Neural cell (in vitro differentiated cells): ENCODE measurements around the gene NPAS3. TPM values are rescaled to one million over a fixed set of nuclear protein-coding genes. Genes with fewer than 3 reads are reported as not detected.

Experiments used
- H2AFZ ChIP-seq: fragments of 200-600, 300-800 bp; sonication (generic), shearing (Covaris generic); 2 replicates; pipeline ENCODE4 v1.6.0; 2014; ENCODE audit warnings: low read depth, mild to moderate bottlenecking, antibody characterized with exemption, low read length, moderate library complexity
- H3F3A ChIP-seq: fragments of 200-600 bp; shearing (Covaris generic); 2 replicates; pipeline ENCODE4 v1.6.1; 2016; ENCODE audit warnings: mild to moderate bottlenecking, moderate library complexity, mixed read lengths, antibody characterized with exemption, low read length; ENCODE audit not compliant: insufficient read depth, poor library complexity, severe bottlenecking
- H3K27ac ChIP-seq: fragments of 200-600, 300-800 bp; sonication (generic), shearing (Covaris generic); 2 replicates; pipeline ENCODE4 v1.5.1; 2014; ENCODE audit warnings: mild to moderate bottlenecking, low read length, moderate library complexity
- H3K27me3 ChIP-seq: fragments of 300-800, 200-600 bp; sonication (generic), shearing (Covaris generic); 2 replicates; pipeline ENCODE4 v1.6.0; 2014; ENCODE audit warnings: mild to moderate bottlenecking, low read depth, low read length, moderate library complexity; ENCODE audit not compliant: insufficient read depth
- H3K36me3 ChIP-seq: fragments of 300-800, 200-600 bp; sonication (generic), shearing (Covaris generic); 2 replicates; pipeline ENCODE4 v1.5.1; 2014; ENCODE audit warnings: mild to moderate bottlenecking, antibody characterized with exemption, low read length, moderate library complexity; ENCODE audit not compliant: insufficient read depth
- H3K4me2 ChIP-seq: fragments of 300-800, 200-600 bp; sonication (generic), shearing (Covaris generic); 2 replicates; pipeline ENCODE4 v1.6.0; 2014; ENCODE audit warnings: mild to moderate bottlenecking, low read length
- H3K4me3 ChIP-seq: fragments of 300-800, 200-600 bp; sonication (generic), shearing (Covaris generic); 2 replicates; pipeline ENCODE4 v1.5.1; 2014; ENCODE audit warnings: mild to moderate bottlenecking, low read length, moderate library complexity
- H3K79me2 ChIP-seq: fragments of 200-600 bp; shearing (Covaris generic); replicated peaks from 2 replicates; pipeline ENCODE4 v1.6.0; 2014; ENCODE audit warnings: mild to moderate bottlenecking, low read length, moderate library complexity; ENCODE audit not compliant: insufficient read depth
- H3K9ac ChIP-seq: fragments of 300-800, 200-600 bp; sonication (generic), shearing (Covaris generic); 2 replicates; pipeline ENCODE4 v1.6.1; 2016; ENCODE audit warnings: mild to moderate bottlenecking, low read length, mixed read lengths
- H3K9me2 ChIP-seq: fragments of 200-600 bp; shearing (Covaris generic); 2 replicates; pipeline ENCODE4 v1.6.1; 2016; ENCODE audit warnings: mild to moderate bottlenecking, low read length, mixed read lengths; ENCODE audit not compliant: insufficient read depth
- H3K9me3 ChIP-seq: fragments of 200-600, 300-800 bp; sonication (generic), shearing (Covaris generic); 2 replicates; pipeline ENCODE4 v1.6.1; 2016; ENCODE audit warnings: mild to moderate bottlenecking, mixed run types, low read length, moderate library complexity, mixed read lengths
- H4K20me1 ChIP-seq: fragments of 200-600 bp; shearing (Covaris generic); 2 replicates; pipeline ENCODE4 v1.6.1; 2016; ENCODE audit warnings: mild to moderate bottlenecking, mixed run types; ENCODE audit not compliant: insufficient read depth
- EP300 ChIP-seq: fragments of 450-650 bp; conservative IDR thresholded peaks from 2 replicates; pipeline ENCODE4 v1.6.1; 2014; ENCODE audit warnings: antibody characterized with exemption, mild to moderate bottlenecking, moderate library complexity; ENCODE audit not compliant: poor library complexity, severe bottlenecking
- EZH2 ChIP-seq: fragments of 200-600, 300-800 bp; shearing (Covaris generic), sonication (generic); IDR thresholded peaks from 2 replicates; pipeline ENCODE4 v1.6.1; 2014; ENCODE audit warnings: antibody characterized with exemption, low read length, borderline replicate concordance, mild to moderate bottlenecking; ENCODE audit not compliant: insufficient read depth, poor library complexity, severe bottlenecking
- MXI1 ChIP-seq: fragments of 450-650 bp; conservative IDR thresholded peaks from 2 replicates; pipeline ENCODE4 v1.6.1; 2014; ENCODE audit warnings: antibody characterized with exemption, mild to moderate bottlenecking; ENCODE audit not compliant: poor library complexity, severe bottlenecking
- POLR2AphosphoS5 ChIP-seq: IDR thresholded peaks from 2 replicates; pipeline ENCODE4 v1.6.1; 2012
- RAD21 ChIP-seq: fragments of 450-650 bp; conservative IDR thresholded peaks from 2 replicates; pipeline ENCODE4 v1.6.1; 2014; ENCODE audit warnings: antibody characterized with exemption, mild to moderate bottlenecking, moderate library complexity
- SMC3 ChIP-seq: fragments of 450-650 bp; conservative IDR thresholded peaks from 2 replicates; pipeline ENCODE4 v1.6.1; 2014; ENCODE audit warnings: antibody characterized with exemption, mild to moderate bottlenecking, moderate library complexity; ENCODE audit not compliant: poor library complexity
- TAF1 ChIP-seq: IDR thresholded peaks from 2 replicates; pipeline ENCODE4 v1.6.1; 2012; ENCODE audit warnings: low read depth
- polyA plus RNA-seq: library from polyadenylated mRNA; depleted of rRNA; stranded (reverse); fragments of >200 nt; gene quantifications from 2 replicates; pipeline ENCODE4 v1.2.3, GENCODE V29; 2014
- TF ChIP-seq, protein P1 (sequence below): IDR thresholded peaks from 2 replicates; pipeline ENCODE4 v1.6.1; 2012; ENCODE audit warnings: borderline replicate concordance
- TF ChIP-seq, protein P2 (sequence below): fragments of 450-650 bp; IDR thresholded peaks from 2 replicates; pipeline ENCODE4 v1.5.1; 2014; ENCODE audit warnings: antibody characterized with exemption, mild to moderate bottlenecking, moderate library complexity; ENCODE audit not compliant: poor library complexity, severe bottlenecking

NPAS3 gene
- polyA plus RNA-seq, 1 donor from 2014 or later = 1.3 TPM

DNA sequence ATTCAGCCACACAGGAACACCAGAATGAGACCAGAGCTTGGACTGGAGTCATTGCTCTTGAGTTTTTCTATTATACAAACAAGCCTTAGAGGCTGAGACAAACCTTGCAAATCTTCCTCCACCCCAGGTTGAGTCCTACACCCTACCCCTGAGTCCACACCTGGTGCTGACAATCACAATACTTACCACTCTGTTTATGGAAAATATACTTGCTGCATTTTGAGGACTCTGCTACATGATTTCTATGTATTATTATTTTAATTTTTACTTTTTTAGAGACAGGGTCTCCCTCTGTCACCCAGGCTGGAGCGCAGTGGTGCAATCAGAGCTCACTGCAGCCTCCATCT is 910.7 kb downstream of the NPAS3 start:
- H3K4me3 ChIP-seq = no peak overlapping the region

DNA sequence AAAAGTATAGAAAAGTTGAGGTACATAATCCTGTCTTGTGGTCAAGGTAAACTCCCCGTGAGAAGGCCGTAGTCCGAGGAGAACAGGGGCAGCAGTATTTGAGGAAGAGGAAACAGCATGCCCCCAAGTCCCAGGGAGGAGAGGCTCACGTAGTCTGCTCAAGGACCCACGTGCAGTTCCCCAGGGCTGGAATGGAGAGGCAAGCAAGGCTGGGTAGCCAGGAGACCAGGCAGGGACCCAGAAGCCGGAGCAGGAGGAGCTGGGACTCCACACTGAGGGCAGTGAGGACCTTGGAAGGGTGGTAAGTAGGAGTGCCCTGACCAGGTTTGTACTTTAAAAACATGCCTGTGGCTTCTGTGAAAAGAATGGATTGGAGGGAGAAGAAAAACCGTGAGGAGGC is 912.1 kb downstream of the NPAS3 start:
- Histone ChIP-seq H4K20me1 (no peaks in the 10 kb centered on the region), H3K4me2 (no peak overlapping the region), H3K36me3 (no peaks in the 10 kb centered on the region), H3F3A (no peaks in the 10 kb centered on the region), H2AFZ (no peak overlapping the region), H3K4me3 (no peak overlapping the region), H3K27ac (no peak overlapping the region), H3K9me3 (no peaks in the 10 kb centered on the region), H3K79me2 (no peaks in the 10 kb centered on the region), H3K9ac (no peak overlapping the region), H3K9me2 (no peaks in the 10 kb centered on the region), H3K27me3 (no peaks in the 10 kb centered on the region)
- no peak for TF ChIP-seq TAF1
- TF ChIP-seq, protein P1, sequence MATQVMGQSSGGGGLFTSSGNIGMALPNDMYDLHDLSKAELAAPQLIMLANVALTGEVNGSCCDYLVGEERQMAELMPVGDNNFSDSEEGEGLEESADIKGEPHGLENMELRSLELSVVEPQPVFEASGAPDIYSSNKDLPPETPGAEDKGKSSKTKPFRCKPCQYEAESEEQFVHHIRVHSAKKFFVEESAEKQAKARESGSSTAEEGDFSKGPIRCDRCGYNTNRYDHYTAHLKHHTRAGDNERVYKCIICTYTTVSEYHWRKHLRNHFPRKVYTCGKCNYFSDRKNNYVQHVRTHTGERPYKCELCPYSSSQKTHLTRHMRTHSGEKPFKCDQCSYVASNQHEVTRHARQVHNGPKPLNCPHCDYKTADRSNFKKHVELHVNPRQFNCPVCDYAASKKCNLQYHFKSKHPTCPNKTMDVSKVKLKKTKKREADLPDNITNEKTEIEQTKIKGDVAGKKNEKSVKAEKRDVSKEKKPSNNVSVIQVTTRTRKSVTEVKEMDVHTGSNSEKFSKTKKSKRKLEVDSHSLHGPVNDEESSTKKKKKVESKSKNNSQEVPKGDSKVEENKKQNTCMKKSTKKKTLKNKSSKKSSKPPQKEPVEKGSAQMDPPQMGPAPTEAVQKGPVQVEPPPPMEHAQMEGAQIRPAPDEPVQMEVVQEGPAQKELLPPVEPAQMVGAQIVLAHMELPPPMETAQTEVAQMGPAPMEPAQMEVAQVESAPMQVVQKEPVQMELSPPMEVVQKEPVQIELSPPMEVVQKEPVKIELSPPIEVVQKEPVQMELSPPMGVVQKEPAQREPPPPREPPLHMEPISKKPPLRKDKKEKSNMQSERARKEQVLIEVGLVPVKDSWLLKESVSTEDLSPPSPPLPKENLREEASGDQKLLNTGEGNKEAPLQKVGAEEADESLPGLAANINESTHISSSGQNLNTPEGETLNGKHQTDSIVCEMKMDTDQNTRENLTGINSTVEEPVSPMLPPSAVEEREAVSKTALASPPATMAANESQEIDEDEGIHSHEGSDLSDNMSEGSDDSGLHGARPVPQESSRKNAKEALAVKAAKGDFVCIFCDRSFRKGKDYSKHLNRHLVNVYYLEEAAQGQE = no peak
- TF ChIP-seq POLR2AphosphoS5 = no peak
- TF ChIP-seq MXI1 = no peak
- TF ChIP-seq, protein P2, sequence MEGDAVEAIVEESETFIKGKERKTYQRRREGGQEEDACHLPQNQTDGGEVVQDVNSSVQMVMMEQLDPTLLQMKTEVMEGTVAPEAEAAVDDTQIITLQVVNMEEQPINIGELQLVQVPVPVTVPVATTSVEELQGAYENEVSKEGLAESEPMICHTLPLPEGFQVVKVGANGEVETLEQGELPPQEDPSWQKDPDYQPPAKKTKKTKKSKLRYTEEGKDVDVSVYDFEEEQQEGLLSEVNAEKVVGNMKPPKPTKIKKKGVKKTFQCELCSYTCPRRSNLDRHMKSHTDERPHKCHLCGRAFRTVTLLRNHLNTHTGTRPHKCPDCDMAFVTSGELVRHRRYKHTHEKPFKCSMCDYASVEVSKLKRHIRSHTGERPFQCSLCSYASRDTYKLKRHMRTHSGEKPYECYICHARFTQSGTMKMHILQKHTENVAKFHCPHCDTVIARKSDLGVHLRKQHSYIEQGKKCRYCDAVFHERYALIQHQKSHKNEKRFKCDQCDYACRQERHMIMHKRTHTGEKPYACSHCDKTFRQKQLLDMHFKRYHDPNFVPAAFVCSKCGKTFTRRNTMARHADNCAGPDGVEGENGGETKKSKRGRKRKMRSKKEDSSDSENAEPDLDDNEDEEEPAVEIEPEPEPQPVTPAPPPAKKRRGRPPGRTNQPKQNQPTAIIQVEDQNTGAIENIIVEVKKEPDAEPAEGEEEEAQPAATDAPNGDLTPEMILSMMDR = no peak
- no peak for TF ChIP-seq EZH2
- no peak for TF ChIP-seq RAD21
- no peak for TF ChIP-seq SMC3
- no peak for TF ChIP-seq EP300

More for the DNA sequence above, 910.7 kb downstream of the NPAS3 start:
- Histone ChIP-seq H3K79me2 (no peaks in the 10 kb centered on the region), H4K20me1 (no peaks in the 10 kb centered on the region), H3F3A (no peaks in the 10 kb centered on the region), H3K27ac (no peak overlapping the region), H3K36me3 (no peaks in the 10 kb centered on the region), H3K9me3 (no peaks in the 10 kb centered on the region), H2AFZ (no peak overlapping the region), H3K27me3 (no peaks in the 10 kb centered on the region), H3K4me2 (no peak overlapping the region), H3K9ac (no peak overlapping the region), H3K9me2 (no peaks in the 10 kb centered on the region)
- TF ChIP-seq TAF1 = no peak
- TF ChIP-seq, protein P2 = peak; percentile 5
